Measurements from ENCODE around the gene CTXN1.

CTXN1 gene

DNA sequence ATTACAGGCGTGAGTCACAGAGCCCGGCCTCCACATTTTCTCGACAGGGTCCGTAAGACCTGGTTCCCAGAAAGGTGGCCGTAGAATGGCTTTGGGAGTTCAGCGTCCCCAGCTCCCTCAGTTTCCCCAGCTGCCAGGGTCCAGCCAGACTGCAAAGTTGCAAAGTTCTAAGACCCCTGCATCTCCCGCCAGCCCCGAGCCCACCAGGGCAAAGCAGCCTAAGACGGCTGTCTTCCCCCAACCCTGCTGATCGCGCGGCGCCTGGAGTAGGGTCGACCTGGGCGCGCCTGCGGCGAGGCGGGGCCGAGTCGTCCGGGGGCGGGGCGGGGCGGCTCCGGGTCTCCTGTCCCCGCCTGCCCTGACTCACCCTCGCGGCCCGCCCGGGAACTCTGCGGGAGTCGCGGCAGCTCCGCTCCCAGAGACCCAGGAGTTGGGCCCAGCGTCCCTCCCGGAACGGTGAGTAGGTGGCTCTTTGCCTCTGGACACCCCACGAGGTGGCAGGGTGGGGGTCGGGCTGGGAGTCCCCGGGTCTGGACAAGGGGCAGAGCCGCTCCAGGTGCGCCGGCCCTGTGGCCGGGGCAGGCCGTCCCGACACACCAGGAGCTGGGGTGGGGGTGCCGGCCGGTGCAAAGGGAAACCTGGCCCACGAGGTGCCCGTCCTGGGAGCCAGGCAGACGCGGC lies 37.6 kb downstream of the CTXN1 start, which contains the start of gene LRRC8E (continued):
- no peak for TF ChIP-seq ZSCAN23 (tag by site-specific recombination; IDR thresholded peaks at IDR 0.05)
- TF ChIP-seq ZNF324 (tag by site-specific recombination; IDR thresholded peaks at IDR 0.05): no peak
- TF ChIP-seq ZNF426 (tag by site-specific recombination; IDR thresholded peaks at IDR 0.05): no peak
- TF ChIP-seq ZNF155 (tag by site-specific recombination; IDR thresholded peaks at IDR 0.05): no peak
- no peak for TF ChIP-seq ZNF423 (tag by site-specific recombination; IDR thresholded peaks at IDR 0.05)
- no peak for TF ChIP-seq BCL11A (tag by site-specific recombination; IDR thresholded peaks at IDR 0.05; ENCODE audit: low read depth)
- TF ChIP-seq SCRT1 (tag by site-specific recombination; IDR thresholded peaks at IDR 0.05; ENCODE audit: borderline replicate concordance): no peak
- TF ChIP-seq ZNF596 (tag by site-specific recombination; IDR thresholded peaks at IDR 0.05): no peak
- peak; percentile 87 for TF ChIP-seq KLF1 (tag by site-specific recombination; IDR thresholded peaks at IDR 0.05)
- TF ChIP-seq ZNF24 (tag by site-specific recombination; IDR thresholded peaks at IDR 0.05): no peak
- TF ChIP-seq TRIM28 (IDR thresholded peaks at IDR 0.05; ENCODE audit: borderline replicate concordance, low read length): no peak
- TF ChIP-seq ZNF48 (tag by site-specific recombination; IDR thresholded peaks at IDR 0.05): no peak
- TF ChIP-seq, protein P1, sequence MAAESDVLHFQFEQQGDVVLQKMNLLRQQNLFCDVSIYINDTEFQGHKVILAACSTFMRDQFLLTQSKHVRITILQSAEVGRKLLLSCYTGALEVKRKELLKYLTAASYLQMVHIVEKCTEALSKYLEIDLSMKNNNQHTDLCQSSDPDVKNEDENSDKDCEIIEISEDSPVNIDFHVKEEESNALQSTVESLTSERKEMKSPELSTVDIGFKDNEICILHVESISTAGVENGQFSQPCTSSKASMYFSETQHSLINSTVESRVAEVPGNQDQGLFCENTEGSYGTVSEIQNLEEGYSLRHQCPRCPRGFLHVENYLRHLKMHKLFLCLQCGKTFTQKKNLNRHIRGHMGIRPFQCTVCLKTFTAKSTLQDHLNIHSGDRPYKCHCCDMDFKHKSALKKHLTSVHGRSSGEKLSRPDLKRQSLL (tag by site-specific recombination; IDR thresholded peaks at IDR 0.05): 0 out of 2 replicates have a peak, but pooled peaks have one; percentile 15
- TF ChIP-seq ZNF768 (tag by site-specific recombination; IDR thresholded peaks at IDR 0.05): no peak
- no peak for TF ChIP-seq MEIS1 (CRISPR knock-in tag; IDR thresholded peaks at IDR 0.05; ENCODE audit: borderline replicate concordance)
- TF ChIP-seq PATZ1 (tag by site-specific recombination; IDR thresholded peaks at IDR 0.05): peak; percentile 62; the same call in 1 of the 2 replicates
- no peak for TF ChIP-seq ZNF449 (tag by site-specific recombination; IDR thresholded peaks at IDR 0.05)
- TF ChIP-seq ZBTB1 (tag by site-specific recombination; IDR thresholded peaks at IDR 0.05): no peak
- no peak for TF ChIP-seq ZNF23 (tag by site-specific recombination; IDR thresholded peaks at IDR 0.05; ENCODE audit: borderline replicate concordance)
- peak; percentile 32; the same call in 1 of the 2 replicates for TF ChIP-seq REST (tag by site-specific recombination; IDR thresholded peaks at IDR 0.05)
- no peak for TF ChIP-seq ZNF350 (tag by site-specific recombination; IDR thresholded peaks at IDR 0.05)
- TF ChIP-seq ZIC2 (tag by site-specific recombination; IDR thresholded peaks at IDR 0.05): peak; percentile 84
- TF ChIP-seq ZNF670 (tag by site-specific recombination; IDR thresholded peaks at IDR 0.05; ENCODE audit: low read depth): no peak
- no peak for TF ChIP-seq ZNF660 (tag by site-specific recombination; IDR thresholded peaks at IDR 0.05)
- TF ChIP-seq ZNF785 (tag by site-specific recombination; IDR thresholded peaks at IDR 0.05): no peak
- no peak for TF ChIP-seq ZNF830 (tag by site-specific recombination; IDR thresholded peaks at IDR 0.05; ENCODE audit: low read depth)
- peak; percentile 49 for TF ChIP-seq ZFHX2 (tag by site-specific recombination; conservative IDR thresholded peaks at IDR 0.05)
- TF ChIP-seq, protein P2, sequence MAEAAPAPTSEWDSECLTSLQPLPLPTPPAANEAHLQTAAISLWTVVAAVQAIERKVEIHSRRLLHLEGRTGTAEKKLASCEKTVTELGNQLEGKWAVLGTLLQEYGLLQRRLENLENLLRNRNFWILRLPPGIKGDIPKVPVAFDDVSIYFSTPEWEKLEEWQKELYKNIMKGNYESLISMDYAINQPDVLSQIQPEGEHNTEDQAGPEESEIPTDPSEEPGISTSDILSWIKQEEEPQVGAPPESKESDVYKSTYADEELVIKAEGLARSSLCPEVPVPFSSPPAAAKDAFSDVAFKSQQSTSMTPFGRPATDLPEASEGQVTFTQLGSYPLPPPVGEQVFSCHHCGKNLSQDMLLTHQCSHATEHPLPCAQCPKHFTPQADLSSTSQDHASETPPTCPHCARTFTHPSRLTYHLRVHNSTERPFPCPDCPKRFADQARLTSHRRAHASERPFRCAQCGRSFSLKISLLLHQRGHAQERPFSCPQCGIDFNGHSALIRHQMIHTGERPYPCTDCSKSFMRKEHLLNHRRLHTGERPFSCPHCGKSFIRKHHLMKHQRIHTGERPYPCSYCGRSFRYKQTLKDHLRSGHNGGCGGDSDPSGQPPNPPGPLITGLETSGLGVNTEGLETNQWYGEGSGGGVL (tag by site-specific recombination; IDR thresholded peaks at IDR 0.05): no peak; the same call in 1 of the 2 replicates
- TF ChIP-seq GLIS2 (tag by site-specific recombination; IDR thresholded peaks at IDR 0.05): peak; percentile 90
- no peak for TF ChIP-seq ZNF677 (tag by site-specific recombination; IDR thresholded peaks at IDR 0.05)
- TF ChIP-seq ZNF514 (tag by site-specific recombination; IDR thresholded peaks at IDR 0.05): no peak
- no peak for TF ChIP-seq ZNF121 (tag by site-specific recombination; IDR thresholded peaks at IDR 0.05)
